ACC112 (cell line): ENCODE data around the gene FAIM2.

ENCODE experiments used
- H2AFZ ChIP-seq: fragments of 200-600 bp; sonication (generic); one replicate; pipeline ENCODE4 v1.6.0; 2017; ENCODE audit warnings: antibody characterized with exemption, low read length; ENCODE audit not compliant: unreplicated experiment
- H3K27ac ChIP-seq: fragments of 200-600 bp; sonication (generic); 2 replicates; pipeline ENCODE4 v1.5.1; 2014; ENCODE audit warnings: low read depth, mild to moderate bottlenecking, antibody characterized with exemption, low read length, moderate library complexity
- H3K27me3 ChIP-seq: fragments of 200-600 bp; sonication (generic); 2 replicates; pipeline ENCODE4 v1.6.1; 2014; ENCODE audit warnings: mild to moderate bottlenecking, antibody characterized with exemption, low read length, moderate library complexity, mixed read lengths; ENCODE audit not compliant: insufficient read depth
- H3K36me3 ChIP-seq: fragments of 200-600 bp; sonication (generic); 2 replicates; pipeline ENCODE4 v1.6.1; 2016; ENCODE audit warnings: mild to moderate bottlenecking, antibody characterized with exemption, low read length, moderate library complexity, mixed read lengths; ENCODE audit not compliant: insufficient read depth
- H3K4me1 ChIP-seq: fragments of 200-600 bp; sonication (generic); one replicate; pipeline ENCODE4 v1.6.1; 2016; ENCODE audit warnings: low read length, mixed read lengths; ENCODE audit not compliant: insufficient read depth, unreplicated experiment, control insufficient read depth
- H3K4me3 ChIP-seq: fragments of 200-600 bp; sonication (generic); 2 replicates; pipeline ENCODE4 v1.5.1; 2014; ENCODE audit warnings: mild to moderate bottlenecking, low read depth, low read length
- H3K79me2 ChIP-seq: fragments of 200-600 bp; sonication (generic); one replicate; pipeline ENCODE4 v1.6.0; 2016; ENCODE audit warnings: low read length; ENCODE audit not compliant: control insufficient read depth, unreplicated experiment, insufficient read depth

The FAIM2 gene

GRCh38 chr12:49831717-49832116, 72.0 kb downstream of the FAIM2 start:
- peaks cover 11% of the 10 kb centered on the region for H3K4me1 ChIP-seq
- H3K27ac ChIP-seq: no peak overlapping the region
- H3K36me3 ChIP-seq: no peaks in the 10 kb centered on the region
- no peaks in the 10 kb centered on the region for H3K27me3 ChIP-seq
- no peak overlapping the region for H3K4me3 ChIP-seq
- H3K79me2 ChIP-seq: peaks cover 10% of the 10 kb centered on the region
- no peak overlapping the region for H2AFZ ChIP-seq

DNA sequence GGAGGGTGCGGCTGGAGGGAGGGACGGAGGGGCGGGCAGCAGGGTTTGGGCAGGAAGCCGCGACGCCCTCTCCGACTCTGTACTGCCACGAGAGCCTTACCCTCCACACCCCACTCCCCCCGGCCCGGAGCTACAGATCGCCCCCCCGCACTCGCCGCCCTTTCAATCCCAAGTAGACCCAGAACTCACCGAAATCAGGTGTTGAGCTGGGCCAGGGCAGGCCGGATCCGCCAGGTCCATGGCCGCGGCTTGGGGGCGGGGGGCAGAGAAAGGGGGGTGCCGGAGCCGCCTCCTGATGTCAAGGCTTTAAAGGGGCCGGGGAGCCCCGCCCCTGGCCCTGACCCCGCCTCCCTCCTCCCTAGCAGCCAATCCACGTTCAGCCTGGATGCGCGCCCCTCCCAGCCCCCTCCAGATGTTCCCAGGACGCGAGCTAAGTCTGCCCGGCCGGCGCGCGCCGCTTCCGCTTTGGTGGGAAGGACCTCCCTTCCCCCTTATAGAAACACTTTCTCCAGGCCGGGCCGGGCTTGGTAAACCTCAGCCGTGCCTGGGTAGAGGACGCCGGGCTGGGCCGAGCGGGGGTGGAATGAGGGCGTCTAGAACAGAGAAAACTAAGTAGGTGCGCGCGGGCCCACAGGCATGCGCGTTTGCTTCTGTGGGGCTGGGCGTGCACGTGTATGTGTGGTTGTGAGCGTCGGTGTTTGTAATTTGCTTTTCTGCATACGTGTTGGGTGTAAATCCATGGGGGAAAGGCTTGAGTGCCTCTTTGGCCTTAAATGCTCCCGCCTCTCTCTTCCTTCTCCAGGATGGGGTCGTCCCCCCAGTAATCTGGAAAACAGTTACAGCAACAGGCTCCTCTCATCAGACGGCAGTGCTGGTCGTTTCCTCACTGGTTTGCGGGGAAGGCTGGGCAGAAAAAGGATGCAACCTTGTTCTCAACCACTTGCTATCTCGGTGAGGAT, 75.3 kb downstream of the FAIM2 start, which contains the start of gene NCKAP5L:
NCKAP5L (minus strand) TSS at position 281 of the 959 bp plus-strand sequence. CDS start 24,369 bp downstream, outside the sequence.
- H3K27me3 ChIP-seq: no peaks in the 10 kb centered on the region
- peak within 1 kb of the TSS; percentile 88 for H3K4me3 ChIP-seq
- H2AFZ ChIP-seq: peak within 1 kb of the TSS; percentile 96
- H3K79me2 ChIP-seq: peaks cover 37% of the 10 kb centered on the region
- no peaks in the 10 kb centered on the region for H3K36me3 ChIP-seq
- peaks cover 41% of the 10 kb centered on the region for H3K4me1 ChIP-seq
- peak within 1 kb of the TSS; percentile 77 for H3K27ac ChIP-seq

DNA sequence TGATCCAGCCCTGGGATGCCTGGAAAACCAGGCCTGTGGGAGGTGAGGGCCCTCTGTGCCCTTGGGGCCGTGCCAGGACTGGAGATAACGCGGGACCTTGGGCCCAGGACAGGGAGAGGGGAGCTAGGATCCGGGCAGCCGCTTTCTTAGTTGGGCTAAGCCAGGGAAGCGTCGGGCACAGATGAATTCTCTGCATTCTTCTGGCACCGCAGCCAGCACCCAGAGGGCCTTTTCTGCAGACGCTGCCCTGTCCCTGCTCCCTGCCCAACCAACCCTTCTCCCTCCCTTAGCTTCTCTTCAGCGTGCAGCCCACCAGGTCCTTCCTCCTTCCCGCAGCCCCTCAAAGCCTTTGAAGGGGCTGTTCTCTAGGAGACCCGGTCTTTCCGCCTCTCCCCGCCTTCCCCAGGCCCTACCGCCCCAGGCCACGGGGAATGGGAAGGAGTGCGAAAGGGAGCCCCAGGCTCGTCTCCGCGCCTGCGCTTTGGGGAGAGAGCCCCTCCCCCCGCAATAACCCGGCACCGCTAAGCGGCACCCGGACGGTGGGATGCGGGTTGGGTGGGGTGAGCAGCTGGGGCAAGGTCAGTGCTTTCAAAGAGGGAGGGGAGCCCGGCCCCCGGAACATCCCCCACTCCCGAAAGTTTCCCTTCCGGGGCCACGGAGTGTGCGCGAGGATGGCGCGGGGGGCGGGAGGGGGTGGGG, 76.2 kb downstream of the FAIM2 start:
- H3K36me3 ChIP-seq: no peaks in the 10 kb centered on the region
- H3K27me3 ChIP-seq: no peaks in the 10 kb centered on the region
- peak overlapping the region; percentile 77 for H3K27ac ChIP-seq
- H3K4me3 ChIP-seq: peak overlapping the region; percentile 88
- H3K4me1 ChIP-seq: peaks cover 47% of the 10 kb centered on the region
- peaks cover 46% of the 10 kb centered on the region for H3K79me2 ChIP-seq
- H2AFZ ChIP-seq: no peak overlapping the region

DNA sequence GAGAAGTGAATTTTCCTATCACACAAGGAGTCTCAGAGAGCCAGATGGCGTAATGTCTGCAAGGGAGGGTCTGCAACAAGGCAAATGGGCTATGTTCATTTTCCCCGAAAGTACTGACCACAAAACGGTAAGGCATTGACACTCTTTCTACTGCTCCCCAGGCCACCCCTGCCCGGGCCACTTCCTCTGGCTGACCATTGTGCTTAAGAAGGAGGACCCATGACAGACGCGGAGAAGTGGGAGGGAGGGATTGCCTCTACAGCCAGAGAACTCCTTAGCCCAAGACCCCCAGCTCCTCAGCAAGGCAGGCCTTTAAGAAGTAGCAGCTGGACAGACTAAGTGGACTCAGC, 76.7 kb downstream of the FAIM2 start:
- H3K27me3 ChIP-seq: no peaks in the 10 kb centered on the region
- peaks cover 51% of the 10 kb centered on the region for H3K79me2 ChIP-seq
- no peak overlapping the region for H2AFZ ChIP-seq
- peaks cover 47% of the 10 kb centered on the region for H3K4me1 ChIP-seq
- H3K4me3 ChIP-seq: peak overlapping the region; percentile 88
- H3K36me3 ChIP-seq: no peaks in the 10 kb centered on the region
- peak overlapping the region; percentile 77 for H3K27ac ChIP-seq

GRCh38 chr12:49825971-49826421, 77.7 kb downstream of the FAIM2 start:
- Histone ChIP-seq H3K79me2 (peaks cover 60% of the 10 kb centered on the region), H3K4me1 (peaks cover 47% of the 10 kb centered on the region), H3K27me3 (no peaks in the 10 kb centered on the region), H3K36me3 (no peaks in the 10 kb centered on the region), H2AFZ (no peak overlapping the region), H3K27ac (peak overlapping the region; percentile 77), H3K4me3 (peak overlapping the region; percentile 88)

GRCh38 chr12:49825360-49825970, 78.2 kb downstream of the FAIM2 start:
- Histone ChIP-seq H3K27me3 (no peaks in the 10 kb centered on the region), H3K4me1 (peaks cover 47% of the 10 kb centered on the region), H2AFZ (no peak overlapping the region), H3K4me3 (peak overlapping the region; percentile 88), H3K27ac (peak overlapping the region; percentile 77), H3K79me2 (peaks cover 66% of the 10 kb centered on the region), H3K36me3 (no peaks in the 10 kb centered on the region)

- no peak overlapping the region for H2AFZ ChIP-seq
- H3K27ac ChIP-seq: peak overlapping the region; percentile 77
- H3K27me3 ChIP-seq: no peaks in the 10 kb centered on the region
- H3K4me3 ChIP-seq: peak overlapping the region; percentile 88
- H3K79me2 ChIP-seq: peaks cover 69% of the 10 kb centered on the region
- peaks cover 48% of the 10 kb centered on the region for H3K4me1 ChIP-seq
- no peaks in the 10 kb centered on the region for H3K36me3 ChIP-seq
These were observed 78.8 kb downstream of the FAIM2 start for GRCh38 chr12:49824895-49825294.

DNA sequence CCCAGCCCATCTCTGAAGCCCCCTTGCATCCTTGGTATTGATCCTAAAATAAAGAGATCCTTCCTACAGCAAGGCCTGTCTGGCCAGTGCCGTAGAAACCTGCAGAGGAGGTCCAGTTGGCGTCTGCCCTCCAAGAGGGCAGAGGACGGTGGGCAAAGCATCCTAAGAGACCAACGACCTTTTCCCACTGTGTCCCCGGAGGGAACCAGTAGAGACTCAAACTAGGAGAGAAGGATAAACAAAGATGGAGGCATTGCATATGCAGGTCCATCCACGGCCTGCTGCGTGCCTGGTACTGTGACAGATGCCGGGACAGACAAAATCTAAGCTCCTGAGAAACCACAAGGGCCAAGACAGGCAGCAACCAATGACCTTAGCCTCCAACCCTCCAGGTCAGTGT, 79.3 kb downstream of the FAIM2 start:
- Histone ChIP-seq H3K27ac (peak overlapping the region; percentile 77), H3K4me1 (peaks cover 52% of the 10 kb centered on the region), H2AFZ (no peak overlapping the region), H3K79me2 (peaks cover 74% of the 10 kb centered on the region), H3K4me3 (0 out of 2 replicates have a peak overlapping the region, but pooled peaks have one; percentile 32), H3K36me3 (no peaks in the 10 kb centered on the region), H3K27me3 (no peaks in the 10 kb centered on the region)

- Histone ChIP-seq H3K79me2 (peaks cover 76% of the 10 kb centered on the region), H2AFZ (no peak overlapping the region)
These were observed 79.7 kb downstream of the FAIM2 start for GRCh38 chr12:49823951-49824350.

DNA sequence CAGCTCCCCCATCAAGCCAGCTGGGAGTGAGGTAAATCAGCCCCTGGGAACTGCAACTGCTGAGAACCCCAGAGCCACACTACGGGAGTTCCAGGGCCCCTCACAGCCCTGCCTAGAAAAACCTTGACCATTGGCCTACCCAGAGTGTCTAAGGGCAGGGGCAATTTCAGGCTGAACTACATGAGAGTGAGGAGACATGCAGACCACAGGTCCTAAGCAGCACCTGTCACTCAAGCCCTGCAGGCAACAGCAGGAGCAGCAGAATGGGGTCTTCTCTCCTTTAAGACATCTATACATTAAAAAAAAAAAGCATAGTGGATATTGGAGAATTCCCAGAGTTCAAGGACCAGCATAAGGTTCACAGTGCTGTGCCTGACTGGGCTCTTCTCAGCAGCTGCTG, 80.3 kb downstream of the FAIM2 start:
- Histone ChIP-seq H3K4me3 (no peak overlapping the region), H3K79me2 (peaks cover 76% of the 10 kb centered on the region), H3K27ac (no peak overlapping the region), H2AFZ (no peak overlapping the region), H3K27me3 (no peaks in the 10 kb centered on the region), H3K4me1 (peaks cover 45% of the 10 kb centered on the region), H3K36me3 (no peaks in the 10 kb centered on the region)

More at GRCh38 chr12:49823951-49824350, 79.7 kb downstream of the FAIM2 start:
- Histone ChIP-seq H3K4me3 (no peak overlapping the region), H3K4me1 (peaks cover 48% of the 10 kb centered on the region), H3K36me3 (no peaks in the 10 kb centered on the region), H3K27me3 (no peaks in the 10 kb centered on the region), H3K27ac (no peak overlapping the region; the same call in 1 of the 2 replicates)
